GM10847 (cell line): ENCODE results near the gene NR1H2.

Source experiments
- POLR2A ChIP-seq: IDR thresholded peaks from 2 replicates; pipeline ENCODE4 v1.6.1; 2011; ENCODE audit not compliant: insufficient read length; ENCODE audit errors: extremely low read depth

The NR1H2 gene

GRCh38 chr19:50422397-50423278 is 46.4 kb downstream of the NR1H2 start:
- TF ChIP-seq POLR2A: no peak

- TF ChIP-seq POLR2A: no peak
Observed at GRCh38 chr19:50423279-50424113, 47.2 kb downstream of the NR1H2 start.

GRCh38 chr19:50425581-50425980 is 49.3 kb downstream of the NR1H2 start:
- no peak for TF ChIP-seq POLR2A

- no peak for TF ChIP-seq POLR2A
Observed at GRCh38 chr19:50427318-50427925, 51.2 kb downstream of the NR1H2 start.

GRCh38 chr19:50427997-50428425 is 51.8 kb downstream of the NR1H2 start:
- TF ChIP-seq POLR2A: no peak

GRCh38 chr19:50428772-50429463 is 52.7 kb downstream of the NR1H2 start:
- no peak for TF ChIP-seq POLR2A

GRCh38 chr19:50430888-50431342 is 54.7 kb downstream of the NR1H2 start:
- TF ChIP-seq POLR2A: no peak

- peak; percentile 59 for TF ChIP-seq POLR2A
Observed at GRCh38 chr19:50431343-50432220, 55.3 kb downstream of the NR1H2 start.

GRCh38 chr19:50432221-50433028 is 56.2 kb downstream of the NR1H2 start, which contains the start of gene MYBPC2:
Gene MYBPC2, plus strand, starts transcription at chr19:50432892. Its CDS starts 62 bp downstream, at chr19:50432954.
- TF ChIP-seq POLR2A: no peak
